ENCODE data around the gene LIMA1.
A peak's percentile ranks its signal among the peaks of the same experiment; 100 is the strongest.

The LIMA1 gene

DNA sequence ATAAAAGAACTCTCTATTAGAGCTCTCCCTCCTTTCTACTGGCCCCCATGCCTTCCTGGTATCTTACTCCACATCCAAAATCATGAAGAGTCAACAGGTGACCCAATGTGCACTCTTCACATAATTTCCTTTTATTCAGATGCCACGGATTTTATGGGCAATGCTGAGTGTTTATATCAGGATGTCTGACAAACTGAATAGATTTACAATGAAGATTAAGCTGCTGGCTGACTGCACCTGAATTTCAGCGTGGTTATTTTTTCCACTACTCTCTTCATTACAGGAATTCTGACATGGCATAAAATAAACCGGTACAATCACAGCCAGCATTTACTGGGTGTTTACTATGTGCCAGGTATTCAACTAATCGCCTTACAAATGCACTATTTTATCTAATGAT, 86.8 kb downstream of the LIMA1 start:
- Histone ChIP-seq H3K9ac (ENCODE audit: insufficient read length) (no peak overlapping the region), H3K36me3 (ENCODE audit: insufficient read depth, low read length) (peaks cover 64% of the 10 kb centered on the region), H3K4me3 (peak overlapping the region; percentile 30; the same call in 1 of the 2 replicates), H3K27ac (no peak overlapping the region), H3K9me3 (ENCODE audit: low read depth, low read length) (no peaks in the 10 kb centered on the region)
- no peak for TF ChIP-seq EZH2 (IDR thresholded peaks at IDR 0.05)
- no peak for TF ChIP-seq FOXP2 (optimal IDR thresholded peaks at IDR 0.05; ENCODE audit: control extremely low read depth, extremely low read length, insufficient read depth)
- no peak for TF ChIP-seq POLR2AphosphoS5 (IDR thresholded peaks at IDR 0.05; ENCODE audit: borderline replicate concordance, low read depth, low read length)
- DNase-seq (ENCODE audit: low read depth, low spot score) = no peak

DNA sequence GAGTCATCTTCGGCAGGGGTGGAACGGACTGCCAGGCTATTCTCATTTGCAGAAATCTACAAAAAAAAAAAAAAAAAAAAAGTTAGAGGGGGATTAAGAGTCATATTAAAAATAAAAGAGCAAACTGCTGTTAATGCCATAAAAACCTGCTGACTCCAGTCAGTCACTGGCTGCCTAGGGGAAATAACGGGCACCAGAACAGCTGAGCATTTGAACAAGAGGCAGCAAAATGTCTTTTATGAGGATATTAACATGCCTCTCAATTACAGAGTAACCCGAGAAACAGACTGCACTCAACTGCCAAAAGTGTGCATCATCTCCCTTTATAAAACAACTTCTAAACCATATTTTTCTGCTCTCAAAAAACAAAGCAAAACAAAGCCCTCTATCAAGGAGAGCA, 87.5 kb downstream of the LIMA1 start:
- Histone ChIP-seq H3K9me3 (ENCODE audit: low read depth, low read length) (no peaks in the 10 kb centered on the region), H3K4me3 (peak overlapping the region; percentile 30; the same call in 1 of the 2 replicates), H3K9ac (ENCODE audit: insufficient read length) (no peak overlapping the region), H3K36me3 (ENCODE audit: insufficient read depth, low read length) (peaks cover 61% of the 10 kb centered on the region), H3K27ac (no peak overlapping the region)
- TF ChIP-seq EZH2 (IDR thresholded peaks at IDR 0.05) = no peak
- TF ChIP-seq FOXP2 (optimal IDR thresholded peaks at IDR 0.05; ENCODE audit: control extremely low read depth, extremely low read length, insufficient read depth) = peak; percentile 57
- peak; percentile 50; the same call in 1 of the 2 replicates for TF ChIP-seq POLR2AphosphoS5 (IDR thresholded peaks at IDR 0.05; ENCODE audit: borderline replicate concordance, low read depth, low read length)
- peak; percentile 47 for DNase-seq (ENCODE audit: low read depth, low spot score)

DNA sequence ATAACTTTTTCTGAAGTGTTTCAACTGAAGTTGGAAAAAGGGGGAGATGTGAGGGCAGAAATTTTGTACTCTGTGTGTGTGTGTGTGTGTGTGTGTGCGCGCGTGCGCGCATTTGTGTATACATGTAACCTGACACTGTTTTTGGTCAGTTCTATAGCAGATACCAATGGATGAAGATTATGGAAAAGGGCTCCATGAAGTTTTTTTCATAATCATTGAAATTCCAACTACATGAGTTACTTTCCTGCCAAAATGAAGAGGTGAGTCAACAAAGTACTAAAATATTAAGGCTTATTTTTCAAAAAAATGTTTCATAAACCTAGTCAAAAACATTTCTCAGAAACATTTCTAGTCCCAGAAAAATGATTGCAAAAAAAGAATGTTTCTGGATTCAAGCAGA, 90.4 kb downstream of the LIMA1 start:
- TF ChIP-seq POLR2AphosphoS5 (IDR thresholded peaks at IDR 0.05; ENCODE audit: borderline replicate concordance, low read depth, low read length) (no peak), FOXP2 (optimal IDR thresholded peaks at IDR 0.05; ENCODE audit: control extremely low read depth, extremely low read length, insufficient read depth) (no peak), EZH2 (IDR thresholded peaks at IDR 0.05) (no peak)
- H3K27ac ChIP-seq = no peak overlapping the region
- no peak for DNase-seq (ENCODE audit: low read depth, low spot score)
- peaks cover 40% of the 10 kb centered on the region for H3K36me3 ChIP-seq (ENCODE audit: insufficient read depth, low read length)
- no peaks in the 10 kb centered on the region for H3K9me3 ChIP-seq (ENCODE audit: low read depth, low read length)
- no peak overlapping the region for H3K9ac ChIP-seq (ENCODE audit: insufficient read length)
- H3K4me3 ChIP-seq = no peak overlapping the region

DNA sequence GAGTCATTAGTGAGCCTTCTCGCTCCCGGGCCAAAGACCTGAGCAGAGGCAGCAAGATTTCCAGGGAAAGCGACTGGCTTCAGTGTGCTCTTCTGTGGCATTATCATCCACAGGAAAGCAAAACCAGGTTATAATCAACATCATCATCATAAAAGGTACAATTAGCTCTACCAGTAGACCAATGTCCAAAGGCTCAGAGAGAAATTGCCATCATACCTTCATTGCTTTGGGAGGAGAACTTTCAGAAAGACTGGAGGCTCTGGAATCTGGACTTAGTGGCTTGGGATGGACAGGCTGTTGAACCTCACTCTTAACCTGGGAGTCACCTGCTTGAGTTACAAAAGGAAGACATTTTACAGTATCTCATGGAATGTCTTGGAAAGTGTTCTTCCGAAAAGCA, 91.1 kb downstream of the LIMA1 start:
- Histone ChIP-seq H3K4me3 (no peak overlapping the region), H3K9ac (ENCODE audit: insufficient read length) (no peak overlapping the region), H3K36me3 (ENCODE audit: insufficient read depth, low read length) (peaks cover 35% of the 10 kb centered on the region), H3K27ac (no peak overlapping the region), H3K9me3 (ENCODE audit: low read depth, low read length) (no peaks in the 10 kb centered on the region)
- no peak for DNase-seq (ENCODE audit: low read depth, low spot score)
- TF ChIP-seq EZH2 (IDR thresholded peaks at IDR 0.05) (no peak), FOXP2 (optimal IDR thresholded peaks at IDR 0.05; ENCODE audit: control extremely low read depth, extremely low read length, insufficient read depth) (no peak), POLR2AphosphoS5 (IDR thresholded peaks at IDR 0.05; ENCODE audit: borderline replicate concordance, low read depth, low read length) (no peak)

DNA sequence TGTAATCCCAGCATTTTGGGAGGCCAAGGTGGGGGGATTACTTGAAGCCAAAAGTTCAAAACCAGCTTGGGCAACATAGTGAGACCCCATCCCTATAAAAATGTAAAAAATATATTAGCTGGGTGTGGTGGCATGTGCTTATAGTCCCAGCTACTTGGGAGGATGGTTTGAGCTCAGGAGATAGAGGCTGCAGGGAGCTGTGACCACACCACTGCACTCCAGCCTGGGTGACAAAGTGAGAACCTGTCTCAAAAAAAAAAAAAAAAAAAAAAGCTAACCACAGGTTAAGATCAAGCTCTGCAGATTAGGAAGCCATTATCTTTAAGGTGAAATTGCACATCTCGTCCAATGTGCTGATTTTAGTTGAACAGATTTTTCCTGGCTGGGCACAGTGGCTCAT, 92.5 kb downstream of the LIMA1 start:
- Histone ChIP-seq H3K27ac (no peak overlapping the region), H3K36me3 (ENCODE audit: insufficient read depth, low read length) (peaks cover 28% of the 10 kb centered on the region), H3K9ac (ENCODE audit: insufficient read length) (no peak overlapping the region), H3K9me3 (ENCODE audit: low read depth, low read length) (no peaks in the 10 kb centered on the region), H3K4me3 (no peak overlapping the region)
- DNase-seq (ENCODE audit: low read depth, low spot score) = no peak
- TF ChIP-seq EZH2 (IDR thresholded peaks at IDR 0.05) = no peak
- no peak for TF ChIP-seq POLR2AphosphoS5 (IDR thresholded peaks at IDR 0.05; ENCODE audit: borderline replicate concordance, low read depth, low read length)
- no peak for TF ChIP-seq FOXP2 (optimal IDR thresholded peaks at IDR 0.05; ENCODE audit: control extremely low read depth, extremely low read length, insufficient read depth)

DNA sequence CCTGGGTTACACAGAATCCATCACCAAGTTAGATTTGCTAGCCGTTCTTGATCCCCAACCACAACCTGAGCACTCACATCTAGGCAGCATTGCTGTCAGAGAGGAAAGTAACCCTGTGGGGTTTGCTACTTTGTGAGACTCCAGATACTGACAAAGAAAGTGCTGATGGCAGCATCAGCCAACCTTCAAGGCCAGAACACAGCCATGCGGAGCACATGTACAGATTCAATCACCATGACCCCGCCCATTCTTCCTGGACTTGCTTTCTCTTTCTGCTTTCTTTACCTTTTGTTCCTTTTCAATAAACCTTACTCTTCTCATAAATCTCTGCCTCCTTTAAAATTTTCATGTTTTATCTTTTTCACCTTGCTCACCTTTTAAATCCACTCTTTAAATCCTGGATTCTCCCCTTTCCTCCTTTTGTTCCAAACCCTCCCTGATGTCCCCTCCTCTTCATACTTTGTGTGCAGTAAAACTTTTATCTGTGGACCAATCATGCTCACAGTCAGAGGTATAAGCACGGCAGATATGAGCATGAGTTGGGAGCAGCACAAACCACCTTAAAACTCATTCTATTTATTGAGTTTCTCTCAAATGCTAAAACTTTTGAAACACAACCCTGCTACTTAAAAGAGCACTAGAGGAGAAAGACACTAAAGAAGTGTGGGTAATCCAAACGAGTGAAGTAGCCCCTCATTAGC, 94.3 kb downstream of the LIMA1 start:
- Histone ChIP-seq H3K4me3 (no peak overlapping the region), H3K9ac (ENCODE audit: insufficient read length) (peak overlapping the region; percentile 2), H3K27ac (no peak overlapping the region), H3K36me3 (ENCODE audit: insufficient read depth, low read length) (peaks cover 18% of the 10 kb centered on the region), H3K9me3 (ENCODE audit: low read depth, low read length) (no peaks in the 10 kb centered on the region)
- TF ChIP-seq EZH2 (IDR thresholded peaks at IDR 0.05) (no peak), POLR2AphosphoS5 (IDR thresholded peaks at IDR 0.05; ENCODE audit: borderline replicate concordance, low read depth, low read length) (no peak), FOXP2 (optimal IDR thresholded peaks at IDR 0.05; ENCODE audit: control extremely low read depth, extremely low read length, insufficient read depth) (no peak)
- no peak for DNase-seq (ENCODE audit: low read depth, low spot score)

DNA sequence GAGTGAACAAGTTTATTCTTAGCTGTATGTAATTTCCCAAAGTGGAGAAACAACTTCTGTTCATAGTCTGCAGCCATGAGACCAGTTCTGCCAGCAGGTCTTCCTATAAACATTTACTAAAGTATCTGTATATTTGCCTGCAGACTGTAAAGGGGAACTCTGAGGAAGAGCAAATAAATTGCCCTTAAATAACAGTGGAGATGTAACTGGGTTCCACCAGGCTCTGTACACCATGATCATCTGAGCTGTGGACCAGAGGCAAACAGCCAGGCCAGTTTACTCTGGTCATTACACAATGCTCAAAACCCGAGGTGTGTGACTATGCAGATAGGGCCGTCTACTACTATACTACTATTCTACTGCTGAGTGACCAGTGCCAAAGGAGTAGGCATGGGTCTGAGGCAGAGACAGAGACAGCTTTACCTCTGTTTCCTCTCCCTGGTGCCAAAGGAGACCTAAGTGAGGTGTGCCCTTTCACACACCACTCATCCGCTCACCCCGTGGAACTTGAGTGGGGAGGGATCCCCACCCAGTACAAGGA, 95.0 kb downstream of the LIMA1 start:
- Histone ChIP-seq H3K9me3 (ENCODE audit: low read depth, low read length) (no peaks in the 10 kb centered on the region), H3K9ac (ENCODE audit: insufficient read length) (no peak overlapping the region), H3K27ac (0 out of 2 replicates have a peak overlapping the region, but pooled peaks have one; percentile 61), H3K4me3 (no peak overlapping the region), H3K36me3 (ENCODE audit: insufficient read depth, low read length) (peaks cover 18% of the 10 kb centered on the region)
- no peak for DNase-seq (ENCODE audit: low read depth, low spot score)
- no peak for TF ChIP-seq EZH2 (IDR thresholded peaks at IDR 0.05)
- TF ChIP-seq FOXP2 (optimal IDR thresholded peaks at IDR 0.05; ENCODE audit: control extremely low read depth, extremely low read length, insufficient read depth) = no peak

DNA sequence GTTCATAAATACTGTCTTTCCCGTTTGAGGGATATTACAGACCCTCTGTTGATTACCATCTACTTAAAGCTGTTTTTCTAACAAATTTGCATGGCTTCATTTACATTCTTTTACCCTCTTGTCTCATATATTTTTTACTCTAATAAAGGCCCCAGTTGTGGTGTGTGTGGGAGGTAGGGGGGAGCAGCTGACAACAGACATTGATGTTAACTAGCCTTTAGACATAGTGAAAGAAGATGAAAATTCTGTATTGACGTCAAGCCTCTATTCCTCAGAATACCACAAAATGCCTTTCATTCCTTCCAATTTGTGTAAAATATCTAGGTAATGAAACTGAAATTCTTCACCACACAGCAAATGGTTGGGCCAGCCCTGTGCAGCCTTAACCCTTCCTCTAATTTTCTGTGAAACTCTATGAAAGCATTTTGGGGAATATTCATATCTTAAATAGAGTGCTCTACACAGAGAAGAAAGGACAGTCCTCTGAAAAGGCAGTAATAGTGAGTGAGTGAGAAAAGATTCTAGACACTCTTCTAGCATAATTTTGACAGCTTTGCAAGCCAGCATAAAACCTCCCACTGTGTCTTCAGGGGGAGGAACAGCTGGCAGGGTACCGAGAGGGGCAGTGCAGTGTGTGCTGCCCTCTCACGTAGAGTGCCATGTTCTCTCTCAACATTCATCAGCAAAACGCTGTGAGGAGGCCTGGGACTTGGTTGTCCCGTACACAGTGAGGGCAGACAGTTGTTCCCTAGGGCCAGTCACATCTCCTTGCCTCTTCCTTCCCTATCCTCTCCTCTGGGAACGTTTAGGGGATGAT, 96.0 kb downstream of the LIMA1 start:
- no peak for TF ChIP-seq FOXP2 (optimal IDR thresholded peaks at IDR 0.05; ENCODE audit: control extremely low read depth, extremely low read length, insufficient read depth)
- TF ChIP-seq POLR2AphosphoS5 (IDR thresholded peaks at IDR 0.05; ENCODE audit: borderline replicate concordance, low read depth, low read length) = no peak
- no peak for TF ChIP-seq EZH2 (IDR thresholded peaks at IDR 0.05)
- no peak for DNase-seq (ENCODE audit: low read depth, low spot score)
- Histone ChIP-seq H3K9ac (ENCODE audit: insufficient read length) (peak overlapping the region; percentile 11), H3K9me3 (ENCODE audit: low read depth, low read length) (no peaks in the 10 kb centered on the region), H3K36me3 (ENCODE audit: insufficient read depth, low read length) (peaks cover 15% of the 10 kb centered on the region; the same call in 1 of the 2 replicates), H3K27ac (peak overlapping the region; percentile 61), H3K4me3 (no peak overlapping the region)

All from SK-N-MC (cell line).